Ishikawa (cell line): ENCODE data around the gene EPS8.

ENCODE experiments used
- CEBPB ChIP-seq: IDR thresholded peaks from 2 replicates; pipeline ENCODE4 v1.6.1; 2012
- CREB1 ChIP-seq: IDR thresholded peaks from 2 replicates; pipeline ENCODE4 v1.6.1; 2012; ENCODE audit warnings: low read depth
- EGR1 ChIP-seq: IDR thresholded peaks from 2 replicates; pipeline ENCODE4 v1.6.1; 2012
- EP300 ChIP-seq: IDR thresholded peaks from 2 replicates; pipeline ENCODE4 v1.6.1; 2012; ENCODE audit warnings: borderline replicate concordance
- FOXM1 ChIP-seq: IDR thresholded peaks from 2 replicates; pipeline ENCODE4 v1.6.1; 2012; ENCODE audit warnings: low read depth, borderline replicate concordance
- MAX ChIP-seq: IDR thresholded peaks from 2 replicates; pipeline ENCODE4 v1.6.1; 2012
- NFIC ChIP-seq: IDR thresholded peaks from 2 replicates; pipeline ENCODE4 v1.6.1; 2012
- RAD21 ChIP-seq: IDR thresholded peaks from 2 replicates; pipeline ENCODE4 v1.6.1; 2012; ENCODE audit warnings: low read depth
- REST ChIP-seq: IDR thresholded peaks from 2 replicates; pipeline ENCODE4 v1.6.1; 2012; ENCODE audit warnings: low read depth, mild to moderate bottlenecking
- TAF1 ChIP-seq: IDR thresholded peaks from 2 replicates; pipeline ENCODE4 v1.6.1; 2012; ENCODE audit warnings: low read depth, mild to moderate bottlenecking
- TCF12 ChIP-seq: IDR thresholded peaks from 2 replicates; pipeline ENCODE4 v1.6.1; 2012; ENCODE audit warnings: low read depth
- TEAD4 ChIP-seq: IDR thresholded peaks from 2 replicates; pipeline ENCODE4 v1.6.1; 2012
- USF1 ChIP-seq: IDR thresholded peaks from 2 replicates; pipeline ENCODE4 v1.6.1; 2012
- YY1 ChIP-seq: IDR thresholded peaks from 2 replicates; pipeline ENCODE4 v1.6.1; 2012; ENCODE audit warnings: low read depth
- ZBTB7A ChIP-seq: IDR thresholded peaks from 2 replicates; pipeline ENCODE4 v1.6.1; 2012; ENCODE audit warnings: low read depth

The EPS8 gene

GRCh38 chr12:15782667-15783066, 6.5 kb downstream of the EPS8 start:
- TF ChIP-seq EGR1 (no peak), ZBTB7A (no peak), RAD21 (no peak), CREB1 (no peak), MAX (no peak), EP300 (no peak)

GRCh38 chr12:15779925-15780324, 9.3 kb downstream of the EPS8 start:
- no peak for TF ChIP-seq CREB1
- TF ChIP-seq NFIC: no peak
- no peak for TF ChIP-seq CEBPB
- TF ChIP-seq YY1: no peak
- no peak for TF ChIP-seq EGR1
- TF ChIP-seq EP300: no peak
- TF ChIP-seq TAF1: no peak
- no peak for TF ChIP-seq TEAD4
- TF ChIP-seq USF1: no peak
- TF ChIP-seq TCF12: no peak

- TF ChIP-seq EP300: no peak
- no peak for TF ChIP-seq REST
- TF ChIP-seq CEBPB: no peak
- no peak for TF ChIP-seq ZBTB7A
- TF ChIP-seq CREB1: no peak
- TF ChIP-seq MAX: no peak
Measured at GRCh38 chr12:15778126-15778525, 11.1 kb downstream of the EPS8 start.

GRCh38 chr12:15777355-15778012, 11.7 kb downstream of the EPS8 start:
- no peak for TF ChIP-seq YY1
- no peak for TF ChIP-seq CREB1
- no peak for TF ChIP-seq USF1
- no peak for TF ChIP-seq MAX
- TF ChIP-seq EGR1: no peak
- TF ChIP-seq TAF1: no peak
- TF ChIP-seq CEBPB: no peak
- TF ChIP-seq TEAD4: no peak
- no peak for TF ChIP-seq TCF12
- no peak for TF ChIP-seq ZBTB7A
- no peak for TF ChIP-seq EP300
- TF ChIP-seq REST: no peak

- no peak for TF ChIP-seq FOXM1
- no peak for TF ChIP-seq USF1
- no peak for TF ChIP-seq CEBPB
- no peak for TF ChIP-seq EGR1
- no peak for TF ChIP-seq TAF1
- TF ChIP-seq ZBTB7A: no peak
- no peak for TF ChIP-seq EP300
- TF ChIP-seq RAD21: no peak
- TF ChIP-seq YY1: no peak
- TF ChIP-seq CREB1: no peak
- TF ChIP-seq REST: no peak
Measured at GRCh38 chr12:15776532-15776931, 12.7 kb downstream of the EPS8 start.
